ENCODE results near the gene VWA7.
"Not testable (repeated sequence)": the region's sequence is repeated elsewhere in the genome, so short reads cannot be mapped to it uniquely, and the experiment has no call there.

The VWA7 gene, protein sequence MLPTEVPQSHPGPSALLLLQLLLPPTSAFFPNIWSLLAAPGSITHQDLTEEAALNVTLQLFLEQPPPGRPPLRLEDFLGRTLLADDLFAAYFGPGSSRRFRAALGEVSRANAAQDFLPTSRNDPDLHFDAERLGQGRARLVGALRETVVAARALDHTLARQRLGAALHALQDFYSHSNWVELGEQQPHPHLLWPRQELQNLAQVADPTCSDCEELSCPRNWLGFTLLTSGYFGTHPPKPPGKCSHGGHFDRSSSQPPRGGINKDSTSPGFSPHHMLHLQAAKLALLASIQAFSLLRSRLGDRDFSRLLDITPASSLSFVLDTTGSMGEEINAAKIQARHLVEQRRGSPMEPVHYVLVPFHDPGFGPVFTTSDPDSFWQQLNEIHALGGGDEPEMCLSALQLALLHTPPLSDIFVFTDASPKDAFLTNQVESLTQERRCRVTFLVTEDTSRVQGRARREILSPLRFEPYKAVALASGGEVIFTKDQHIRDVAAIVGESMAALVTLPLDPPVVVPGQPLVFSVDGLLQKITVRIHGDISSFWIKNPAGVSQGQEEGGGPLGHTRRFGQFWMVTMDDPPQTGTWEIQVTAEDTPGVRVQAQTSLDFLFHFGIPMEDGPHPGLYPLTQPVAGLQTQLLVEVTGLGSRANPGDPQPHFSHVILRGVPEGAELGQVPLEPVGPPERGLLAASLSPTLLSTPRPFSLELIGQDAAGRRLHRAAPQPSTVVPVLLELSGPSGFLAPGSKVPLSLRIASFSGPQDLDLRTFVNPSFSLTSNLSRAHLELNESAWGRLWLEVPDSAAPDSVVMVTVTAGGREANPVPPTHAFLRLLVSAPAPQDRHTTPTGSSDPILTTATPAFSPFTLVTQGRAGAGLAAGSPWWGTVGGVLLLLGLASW

DNA sequence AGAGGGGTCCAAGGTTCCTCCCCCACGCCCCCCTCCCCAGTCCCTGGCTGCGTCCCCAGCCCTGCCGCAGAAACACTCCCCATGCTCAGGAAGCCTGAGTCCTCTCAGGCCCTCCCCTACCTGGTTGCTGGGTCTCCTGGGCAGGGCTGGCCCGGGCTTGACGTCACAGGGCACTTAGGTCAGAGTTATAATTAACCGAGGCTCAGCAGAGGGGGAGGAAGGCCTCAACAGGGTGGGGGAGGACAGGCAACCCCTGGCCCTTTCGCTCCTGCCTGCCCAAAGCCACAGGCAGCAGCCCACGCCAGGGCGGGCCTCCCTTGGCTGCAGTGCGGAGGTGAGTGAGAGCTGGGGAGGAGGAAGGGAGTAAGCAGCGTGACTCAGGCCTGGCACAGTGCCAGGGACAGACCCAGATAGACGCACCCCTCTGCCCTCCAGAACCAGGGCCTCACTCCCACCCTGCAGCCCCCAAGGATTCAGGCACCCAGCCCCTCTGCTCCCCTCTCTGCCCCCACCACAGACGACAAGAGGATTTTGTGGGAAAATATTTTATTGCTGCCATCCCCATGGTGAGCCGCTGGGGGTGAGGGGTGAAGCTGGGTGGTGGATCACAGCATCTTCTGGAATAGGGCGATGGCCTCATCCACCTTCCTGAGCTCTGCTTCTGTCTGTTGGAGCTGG lies at the start of gene VWA7:
VWA7 (minus strand) TSS at position 340 of the 678 bp plus-strand sequence. CDS start 549 bp downstream, outside the sequence.
- no peaks in the 10 kb centered on the region for H3K27me3 ChIP-seq (ENCODE audit: control insufficient read depth, insufficient read depth, low read length)
- H3K36me3 ChIP-seq (ENCODE audit: control insufficient read depth, insufficient read depth, low read length), result peaks cover 46% of the 10 kb centered on the region
- H3K27ac ChIP-seq (ENCODE audit: low read depth, low read length), result peak within 1 kb of the TSS; percentile 27
- H3K4me3 ChIP-seq (ENCODE audit: low read depth, low read length), result no peak within 1 kb of the TSS
- H3K4me1 ChIP-seq (ENCODE audit: control insufficient read depth, insufficient read depth, low read length), result peaks cover 6% of the 10 kb centered on the region; the same call in 1 of the 2 replicates
- H3K9ac ChIP-seq (ENCODE audit: low read depth, low read length), result no peak within 1 kb of the TSS; the same call in 1 of the 2 replicates
- no peaks in the 10 kb centered on the region for H3K9me3 ChIP-seq (ENCODE audit: control insufficient read depth, insufficient read depth, low read length)

DNA sequence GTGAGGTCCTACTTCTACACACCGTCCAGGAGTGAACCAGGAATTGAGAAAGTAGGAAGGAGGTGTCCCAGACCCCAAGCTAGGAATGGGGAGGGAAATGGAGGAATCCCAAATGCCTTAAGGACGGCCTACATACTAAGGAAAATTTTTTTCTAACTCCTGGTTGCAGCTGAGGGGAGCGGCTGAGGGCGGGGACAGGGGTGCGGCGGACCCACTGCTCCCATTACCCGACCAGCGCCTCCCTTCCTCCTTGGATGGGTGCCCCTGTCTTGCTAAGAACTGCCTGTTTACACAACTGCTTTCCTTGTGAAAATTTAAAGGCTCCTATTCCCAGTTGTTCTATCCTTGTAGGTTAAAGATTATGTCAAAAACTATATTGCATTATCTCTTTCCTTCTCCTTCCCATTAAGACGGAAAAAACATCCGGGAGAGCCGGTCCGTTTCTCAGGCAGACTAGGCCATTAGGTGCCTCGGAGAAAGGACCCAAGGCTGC lies 49.7 kb upstream of the VWA7 start:
- Histone ChIP-seq H3K9me3 (ENCODE audit: control insufficient read depth, insufficient read depth, low read length) (no peaks in the 10 kb centered on the region), H3K4me1 (ENCODE audit: control insufficient read depth, insufficient read depth, low read length) (peaks cover 18% of the 10 kb centered on the region), H3K4me3 (ENCODE audit: low read depth, low read length) (peak overlapping the region; percentile 61), H3K9ac (ENCODE audit: low read depth, low read length) (peak overlapping the region; percentile 47), H3K27me3 (ENCODE audit: control insufficient read depth, insufficient read depth, low read length) (no peaks in the 10 kb centered on the region), H3K27ac (ENCODE audit: low read depth, low read length) (peak overlapping the region; percentile 95), H3K36me3 (ENCODE audit: control insufficient read depth, insufficient read depth, low read length) (no peaks in the 10 kb centered on the region)

DNA sequence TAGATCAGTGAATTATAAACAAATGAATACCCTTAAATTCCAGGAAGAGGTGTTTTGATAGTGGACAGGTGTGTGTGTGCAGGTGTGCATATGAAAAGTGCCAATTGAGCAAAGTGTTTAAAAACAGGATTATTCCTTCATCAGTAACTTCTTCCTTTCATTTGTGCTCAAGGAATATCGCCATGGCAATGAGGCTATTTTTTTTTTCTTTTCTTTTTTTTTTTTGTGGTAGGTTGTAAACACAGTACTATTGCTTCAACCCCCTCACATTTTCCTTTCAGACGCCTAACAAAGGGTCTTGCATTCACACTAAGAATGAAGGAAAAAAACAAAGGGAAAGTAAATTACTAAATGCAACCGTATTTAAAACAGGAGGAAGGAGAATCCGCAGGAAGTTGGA lies 48.4 kb upstream of the VWA7 start:
- 0 out of 2 replicates have a peak overlapping the region, but pooled peaks have one; percentile 28 for H3K4me3 ChIP-seq (ENCODE audit: low read depth, low read length)
- H3K36me3 ChIP-seq (ENCODE audit: control insufficient read depth, insufficient read depth, low read length), result no peaks in the 10 kb centered on the region
- peak overlapping the region; percentile 7; the same call in 1 of the 2 replicates for H3K9ac ChIP-seq (ENCODE audit: low read depth, low read length)
- no peaks in the 10 kb centered on the region for H3K27me3 ChIP-seq (ENCODE audit: control insufficient read depth, insufficient read depth, low read length)
- peaks cover 23% of the 10 kb centered on the region for H3K4me1 ChIP-seq (ENCODE audit: control insufficient read depth, insufficient read depth, low read length)
- H3K9me3 ChIP-seq (ENCODE audit: control insufficient read depth, insufficient read depth, low read length), result no peaks in the 10 kb centered on the region
- peak overlapping the region; percentile 67 for H3K27ac ChIP-seq (ENCODE audit: low read depth, low read length)

DNA sequence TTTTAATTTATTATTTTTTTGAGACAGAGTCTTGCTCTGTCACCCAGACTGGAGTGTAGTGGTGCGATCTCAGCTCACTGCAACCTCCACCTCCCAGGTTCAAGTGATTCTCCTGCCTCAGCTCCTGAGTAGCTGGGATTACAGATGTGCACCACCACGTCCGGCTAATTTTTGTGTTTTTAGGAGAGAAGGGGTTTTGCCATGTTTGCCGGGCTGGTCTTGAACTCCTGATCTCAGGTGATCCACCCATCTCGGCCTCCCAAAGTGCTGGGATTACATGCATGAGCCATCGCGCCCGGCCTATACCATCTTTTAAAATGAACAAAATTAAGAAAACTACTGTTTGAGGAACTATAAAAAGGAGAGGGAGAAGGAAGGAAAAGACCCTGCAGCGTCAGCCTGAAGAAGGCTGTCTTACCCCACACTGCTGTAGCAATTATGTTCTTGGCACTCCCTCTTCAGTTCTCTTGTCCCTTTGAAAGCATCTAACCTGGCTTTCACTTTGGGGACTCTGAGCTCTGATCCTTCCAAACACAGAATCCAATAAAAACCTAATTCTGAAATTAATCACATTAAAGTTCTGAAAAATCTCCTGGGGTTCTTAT lies 46.6 kb upstream of the VWA7 start:
- not testable (repeated sequence) for H3K27ac ChIP-seq (ENCODE audit: low read depth, low read length); H3K4me3 ChIP-seq (ENCODE audit: low read depth, low read length); H3K9ac ChIP-seq (ENCODE audit: low read depth, low read length); H3K36me3 ChIP-seq (ENCODE audit: control insufficient read depth, insufficient read depth, low read length); H3K27me3 ChIP-seq (ENCODE audit: control insufficient read depth, insufficient read depth, low read length); H3K9me3 ChIP-seq (ENCODE audit: control insufficient read depth, insufficient read depth, low read length)
- peaks cover 24% of the 10 kb centered on the region for H3K4me1 ChIP-seq (ENCODE audit: control insufficient read depth, insufficient read depth, low read length)

DNA sequence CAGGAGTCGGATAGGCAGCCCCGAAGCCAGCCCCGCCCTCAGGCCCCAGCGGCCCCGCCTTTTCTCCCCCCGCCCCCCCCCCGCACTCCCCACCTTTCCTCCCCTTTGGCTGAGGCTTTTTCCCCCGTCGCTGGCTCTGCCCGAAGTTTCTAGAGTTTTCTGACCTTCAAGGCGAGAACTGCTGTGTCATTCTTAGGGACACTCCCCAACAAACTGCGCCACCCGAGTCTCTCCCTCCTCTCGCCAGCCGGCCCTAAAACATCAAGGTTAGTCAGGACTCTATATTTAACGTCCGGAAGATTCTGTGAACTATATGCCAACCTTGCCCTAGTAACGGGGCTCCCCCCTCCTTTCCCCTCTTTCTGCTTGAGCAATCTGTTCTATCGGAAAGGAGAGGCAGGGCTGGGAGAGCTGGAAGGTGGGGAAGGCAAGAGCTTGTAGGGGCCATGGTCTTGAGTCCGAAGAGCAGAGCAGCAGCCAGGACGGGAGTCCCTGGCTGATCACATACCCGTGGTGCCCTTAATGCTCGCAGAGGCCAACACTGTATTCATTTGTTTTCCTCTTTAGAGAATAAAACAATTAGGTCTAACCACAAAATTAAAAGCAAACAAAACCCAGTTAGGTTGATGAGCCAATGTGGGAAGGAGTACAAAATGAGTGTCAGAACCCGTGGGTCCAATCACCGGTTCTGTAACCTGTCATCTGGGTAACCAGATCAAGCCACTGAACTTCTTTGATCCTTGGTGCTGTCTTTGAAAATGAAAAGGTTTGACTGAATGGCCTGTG lies 45.1 kb upstream of the VWA7 start:
- Histone ChIP-seq H3K4me1 (ENCODE audit: control insufficient read depth, insufficient read depth, low read length) (peaks cover 28% of the 10 kb centered on the region), H3K9me3 (ENCODE audit: control insufficient read depth, insufficient read depth, low read length) (no peaks in the 10 kb centered on the region), H3K4me3 (ENCODE audit: low read depth, low read length) (peak overlapping the region; percentile 70), H3K9ac (ENCODE audit: low read depth, low read length) (peak overlapping the region; percentile 87), H3K36me3 (ENCODE audit: control insufficient read depth, insufficient read depth, low read length) (no peaks in the 10 kb centered on the region), H3K27me3 (ENCODE audit: control insufficient read depth, insufficient read depth, low read length) (no peaks in the 10 kb centered on the region), H3K27ac (ENCODE audit: low read depth, low read length) (peak overlapping the region; percentile 93)

DNA sequence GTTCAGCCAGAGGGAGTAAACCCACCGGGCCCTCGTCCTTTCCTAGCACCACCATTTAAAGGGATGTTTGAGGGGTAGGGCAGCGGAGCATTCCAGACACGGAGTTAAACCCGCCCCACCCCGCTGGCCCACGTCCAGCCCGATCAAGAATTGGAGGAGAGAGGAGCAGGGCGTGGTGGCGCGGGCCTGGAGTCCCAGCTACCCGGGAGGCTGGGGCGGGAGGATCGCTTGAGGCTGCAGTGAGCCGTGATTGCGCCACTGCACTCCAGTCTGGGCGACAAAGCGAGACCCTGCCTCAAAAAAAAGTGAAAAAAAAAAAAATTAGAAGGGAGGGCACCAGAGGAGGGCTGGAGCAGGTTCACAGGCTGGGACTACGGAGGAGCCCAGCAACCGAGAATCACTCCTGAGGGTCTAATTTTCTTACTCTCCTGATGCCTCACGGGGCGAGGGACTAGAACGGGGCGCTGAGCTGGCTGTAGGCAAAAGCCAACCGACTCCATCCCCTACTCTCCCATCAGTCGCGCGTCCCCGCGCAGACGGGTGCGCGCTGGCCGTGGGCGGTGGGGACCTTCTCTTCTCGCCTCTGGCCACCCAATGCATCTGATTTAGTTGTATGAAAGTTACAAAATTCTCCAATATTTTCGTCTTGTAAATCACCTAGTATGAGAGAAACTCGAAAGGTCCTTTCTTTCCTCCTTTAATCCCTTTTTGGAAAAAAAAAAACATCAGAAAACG lies 44.3 kb upstream of the VWA7 start:
- Histone ChIP-seq H3K9ac (ENCODE audit: low read depth, low read length) (peak overlapping the region; percentile 70), H3K27me3 (ENCODE audit: control insufficient read depth, insufficient read depth, low read length) (no peaks in the 10 kb centered on the region), H3K4me1 (ENCODE audit: control insufficient read depth, insufficient read depth, low read length) (peaks cover 25% of the 10 kb centered on the region), H3K27ac (ENCODE audit: low read depth, low read length) (peak overlapping the region; percentile 93), H3K9me3 (ENCODE audit: control insufficient read depth, insufficient read depth, low read length) (no peaks in the 10 kb centered on the region), H3K4me3 (ENCODE audit: low read depth, low read length) (peak overlapping the region; percentile 70), H3K36me3 (ENCODE audit: control insufficient read depth, insufficient read depth, low read length) (no peaks in the 10 kb centered on the region)

DNA sequence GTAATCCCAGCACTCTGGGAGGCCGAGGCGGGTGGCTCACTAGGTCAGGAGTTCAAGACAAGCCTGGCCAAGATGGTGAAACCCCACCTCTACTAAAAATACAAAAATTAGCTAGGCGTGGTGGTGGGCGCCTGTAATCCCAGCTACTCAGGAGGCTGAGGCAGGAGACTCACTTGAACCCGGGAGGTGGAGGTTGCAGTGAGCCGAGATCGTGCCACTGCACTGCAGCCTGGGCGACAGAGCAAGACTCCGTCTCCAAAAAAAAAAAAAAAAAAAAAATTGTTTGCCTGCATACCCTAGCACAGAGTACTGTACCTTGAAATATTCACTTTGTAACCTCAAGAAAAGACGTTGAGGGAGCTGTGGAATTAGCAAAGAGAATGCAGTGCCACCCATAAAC lies 43.3 kb upstream of the VWA7 start:
- not testable (repeated sequence) for H3K9ac ChIP-seq (ENCODE audit: low read depth, low read length); H3K27ac ChIP-seq (ENCODE audit: low read depth, low read length)

DNA sequence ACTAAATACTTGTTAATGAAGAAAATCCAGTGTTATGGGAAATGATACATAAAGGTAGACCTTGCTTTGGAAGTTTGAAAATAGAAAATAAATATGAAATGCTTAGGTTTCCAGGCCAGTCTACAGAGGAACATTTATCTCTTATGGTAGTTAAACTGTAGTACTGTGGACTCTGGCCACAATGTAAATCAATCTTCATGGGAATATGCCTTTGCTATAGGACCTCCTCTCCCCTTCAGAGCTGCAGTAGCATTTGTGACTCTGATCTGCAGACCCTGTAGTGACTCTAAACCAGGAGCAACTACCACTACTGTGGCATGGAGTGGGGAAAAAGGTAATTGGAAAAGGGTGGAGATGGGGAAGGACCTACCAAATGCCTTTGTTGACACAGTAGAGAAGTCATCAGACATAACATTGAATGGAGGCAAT lies 42.8 kb upstream of the VWA7 start:
- Histone ChIP-seq H3K4me3 (ENCODE audit: low read depth, low read length) (no peak overlapping the region), H3K9ac (ENCODE audit: low read depth, low read length) (no peak overlapping the region), H3K4me1 (ENCODE audit: control insufficient read depth, insufficient read depth, low read length) (0 out of 2 replicates have a peak, but pooled peaks cover 12% of the 10 kb centered on the region), H3K27me3 (ENCODE audit: control insufficient read depth, insufficient read depth, low read length) (no peaks in the 10 kb centered on the region), H3K9me3 (ENCODE audit: control insufficient read depth, insufficient read depth, low read length) (no peaks in the 10 kb centered on the region), H3K27ac (ENCODE audit: low read depth, low read length) (no peak overlapping the region), H3K36me3 (ENCODE audit: control insufficient read depth, insufficient read depth, low read length) (no peaks in the 10 kb centered on the region)

More for the DNA sequence above, 43.3 kb upstream of the VWA7 start:
- not testable (repeated sequence) for H3K36me3 ChIP-seq (ENCODE audit: control insufficient read depth, insufficient read depth, low read length); H3K9me3 ChIP-seq (ENCODE audit: control insufficient read depth, insufficient read depth, low read length); H3K4me3 ChIP-seq (ENCODE audit: low read depth, low read length); H3K27me3 ChIP-seq (ENCODE audit: control insufficient read depth, insufficient read depth, low read length)
- H3K4me1 ChIP-seq (ENCODE audit: control insufficient read depth, insufficient read depth, low read length), result peaks cover 17% of the 10 kb centered on the region

DNA sequence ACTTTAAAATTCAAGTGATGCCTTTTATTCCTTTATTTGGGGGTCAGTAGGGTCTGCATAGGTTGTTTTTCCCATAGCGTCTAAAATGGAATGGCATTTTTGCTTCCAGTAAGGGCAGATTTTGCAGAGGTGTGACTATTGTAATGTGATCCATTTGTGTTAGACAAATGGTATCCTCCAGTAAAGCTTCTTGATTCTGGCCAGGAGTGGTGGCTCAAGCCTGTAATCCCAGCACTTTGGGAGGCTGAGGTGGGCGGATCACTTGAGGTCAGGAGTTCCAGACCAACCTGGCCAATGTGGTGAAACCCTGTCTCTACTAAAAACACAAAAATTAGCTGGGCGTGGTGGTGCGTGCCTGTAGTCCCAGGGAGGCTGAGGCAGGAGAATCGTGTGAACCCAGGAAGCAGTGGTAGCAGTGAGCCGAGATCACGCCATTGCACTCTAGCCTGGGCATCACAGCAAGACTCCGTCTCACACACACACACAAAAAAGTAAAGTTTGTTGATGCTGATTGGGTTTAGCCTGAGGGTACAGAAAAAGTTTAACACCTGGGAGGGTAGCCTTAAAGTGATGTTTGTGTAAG lies 40.9 kb upstream of the VWA7 start:
- not testable (repeated sequence) for H3K27me3 ChIP-seq (ENCODE audit: control insufficient read depth, insufficient read depth, low read length); H3K36me3 ChIP-seq (ENCODE audit: control insufficient read depth, insufficient read depth, low read length); H3K9ac ChIP-seq (ENCODE audit: low read depth, low read length); H3K9me3 ChIP-seq (ENCODE audit: control insufficient read depth, insufficient read depth, low read length); H3K27ac ChIP-seq (ENCODE audit: low read depth, low read length)
- peaks cover 14% of the 10 kb centered on the region; the same call in 1 of the 2 replicates for H3K4me1 ChIP-seq (ENCODE audit: control insufficient read depth, insufficient read depth, low read length)
- H3K4me3 ChIP-seq (ENCODE audit: low read depth, low read length), result peak overlapping the region; percentile 51
